PFSK-1 (cell line): Measurements from ENCODE around the gene SCGB1D4.

Experiments used
- FOXP2 ChIP-seq: optimal IDR thresholded peaks from 2 replicates; pipeline ENCODE3; 2011; ENCODE audit warnings: borderline replicate concordance, control low read depth, inconsistent platforms; ENCODE audit not compliant: insufficient read depth; ENCODE audit errors: extremely low read length, extremely low read depth
- POLR2AphosphoS5 ChIP-seq: IDR thresholded peaks from 2 replicates; pipeline ENCODE4 v1.6.1; 2012; ENCODE audit warnings: low read depth, mild to moderate bottlenecking, control low read depth, low read length, moderate library complexity
- SIN3A ChIP-seq: IDR thresholded peaks from 2 replicates; pipeline ENCODE4 v1.6.1; 2012; ENCODE audit warnings: mild to moderate bottlenecking, low read length, moderate library complexity, borderline replicate concordance; ENCODE audit not compliant: insufficient read depth
- TAF1 ChIP-seq: IDR thresholded peaks from 2 replicates; pipeline ENCODE4 v1.6.1; 2012; ENCODE audit warnings: low read length, control low read depth, borderline replicate concordance; ENCODE audit not compliant: insufficient read depth
- TF ChIP-seq, protein P1 (sequence below), 2 experiments: IDR thresholded peaks; 2 replicates each; pipeline versions ENCODE4 v1.6.1 to v1.8.0; 2011 to 2012; ENCODE audit warnings: low read depth in 2 of 2, low read length in 2 of 2, control low read depth in 1 of 2, inconsistent platforms in 1 of 2, mild to moderate bottlenecking in 1 of 2, moderate library complexity in 1 of 2; ENCODE audit not compliant: insufficient read depth in 1 of 2

The SCGB1D4 gene

GRCh38 chr11:62260261-62260953, 38.5 kb downstream of the SCGB1D4 start:
- no peak for TF ChIP-seq FOXP2
- no peak for TF ChIP-seq POLR2AphosphoS5
- TF ChIP-seq, protein P1, sequence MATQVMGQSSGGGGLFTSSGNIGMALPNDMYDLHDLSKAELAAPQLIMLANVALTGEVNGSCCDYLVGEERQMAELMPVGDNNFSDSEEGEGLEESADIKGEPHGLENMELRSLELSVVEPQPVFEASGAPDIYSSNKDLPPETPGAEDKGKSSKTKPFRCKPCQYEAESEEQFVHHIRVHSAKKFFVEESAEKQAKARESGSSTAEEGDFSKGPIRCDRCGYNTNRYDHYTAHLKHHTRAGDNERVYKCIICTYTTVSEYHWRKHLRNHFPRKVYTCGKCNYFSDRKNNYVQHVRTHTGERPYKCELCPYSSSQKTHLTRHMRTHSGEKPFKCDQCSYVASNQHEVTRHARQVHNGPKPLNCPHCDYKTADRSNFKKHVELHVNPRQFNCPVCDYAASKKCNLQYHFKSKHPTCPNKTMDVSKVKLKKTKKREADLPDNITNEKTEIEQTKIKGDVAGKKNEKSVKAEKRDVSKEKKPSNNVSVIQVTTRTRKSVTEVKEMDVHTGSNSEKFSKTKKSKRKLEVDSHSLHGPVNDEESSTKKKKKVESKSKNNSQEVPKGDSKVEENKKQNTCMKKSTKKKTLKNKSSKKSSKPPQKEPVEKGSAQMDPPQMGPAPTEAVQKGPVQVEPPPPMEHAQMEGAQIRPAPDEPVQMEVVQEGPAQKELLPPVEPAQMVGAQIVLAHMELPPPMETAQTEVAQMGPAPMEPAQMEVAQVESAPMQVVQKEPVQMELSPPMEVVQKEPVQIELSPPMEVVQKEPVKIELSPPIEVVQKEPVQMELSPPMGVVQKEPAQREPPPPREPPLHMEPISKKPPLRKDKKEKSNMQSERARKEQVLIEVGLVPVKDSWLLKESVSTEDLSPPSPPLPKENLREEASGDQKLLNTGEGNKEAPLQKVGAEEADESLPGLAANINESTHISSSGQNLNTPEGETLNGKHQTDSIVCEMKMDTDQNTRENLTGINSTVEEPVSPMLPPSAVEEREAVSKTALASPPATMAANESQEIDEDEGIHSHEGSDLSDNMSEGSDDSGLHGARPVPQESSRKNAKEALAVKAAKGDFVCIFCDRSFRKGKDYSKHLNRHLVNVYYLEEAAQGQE (IDR thresholded peaks at IDR 0.05; ENCODE audit: insufficient read depth in 1 of 2, low read depth in 2 of 2, low read length in 2 of 2), result no peak
- TF ChIP-seq TAF1, result no peak
- no peak for TF ChIP-seq SIN3A

DNA sequence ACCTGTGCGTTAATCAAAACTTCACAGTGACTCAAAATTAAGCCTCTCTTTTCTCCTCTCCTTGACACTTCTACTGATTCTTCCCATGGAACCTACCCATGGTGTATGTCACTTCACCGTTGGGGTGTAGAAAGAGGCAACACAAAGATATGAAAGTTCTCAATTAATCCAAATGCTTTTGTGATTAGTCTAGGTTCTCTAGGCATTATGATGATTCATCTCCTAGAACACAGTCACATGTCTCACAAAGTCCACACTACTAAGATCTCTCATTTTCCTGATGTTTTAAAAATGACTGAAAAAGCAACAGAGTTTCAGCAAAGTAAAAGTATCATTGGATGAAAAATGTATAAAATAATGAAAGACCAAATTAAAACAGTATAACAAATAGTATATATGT, 42.6 kb downstream of the SCGB1D4 start:
- TF ChIP-seq, protein P1 (IDR thresholded peaks at IDR 0.05; ENCODE audit: insufficient read depth in 1 of 2, low read depth in 2 of 2, low read length in 2 of 2), result no peak
- TF ChIP-seq SIN3A (no peak), FOXP2 (no peak)

- TF ChIP-seq SIN3A (no peak), POLR2AphosphoS5 (no peak), TAF1 (no peak), FOXP2 (no peak)
- TF ChIP-seq, protein P1 (IDR thresholded peaks at IDR 0.05; ENCODE audit: insufficient read depth in 1 of 2, low read depth in 2 of 2, low read length in 2 of 2), result no peak
These were observed 44.8 kb downstream of the SCGB1D4 start for GRCh38 chr11:62253999-62254542.

DNA sequence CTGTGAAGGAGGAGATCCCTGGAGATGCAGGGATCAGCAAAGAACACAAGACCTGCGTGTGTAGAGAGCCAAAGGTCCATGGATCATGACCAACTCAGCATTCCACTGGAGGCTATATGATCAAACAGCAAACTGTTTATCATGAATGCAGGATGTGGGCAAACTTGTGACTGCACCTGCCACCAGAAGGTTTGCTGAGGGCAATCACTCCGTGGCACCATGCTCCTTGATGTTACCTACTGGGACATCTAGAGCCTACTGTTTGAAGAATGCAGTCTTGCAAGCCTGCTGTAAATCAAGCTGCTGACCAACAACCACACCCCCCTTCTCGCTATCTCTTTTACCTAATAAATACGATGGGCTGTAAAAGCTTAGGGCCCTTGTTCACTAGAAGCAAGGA, 47.2 kb downstream of the SCGB1D4 start:
- TF ChIP-seq, protein P1 (IDR thresholded peaks at IDR 0.05; ENCODE audit: insufficient read depth in 1 of 2, low read depth in 2 of 2, low read length in 2 of 2), result no peak
